ENCODE data around the gene CXCL3.

Gene CXCL3

DNA sequence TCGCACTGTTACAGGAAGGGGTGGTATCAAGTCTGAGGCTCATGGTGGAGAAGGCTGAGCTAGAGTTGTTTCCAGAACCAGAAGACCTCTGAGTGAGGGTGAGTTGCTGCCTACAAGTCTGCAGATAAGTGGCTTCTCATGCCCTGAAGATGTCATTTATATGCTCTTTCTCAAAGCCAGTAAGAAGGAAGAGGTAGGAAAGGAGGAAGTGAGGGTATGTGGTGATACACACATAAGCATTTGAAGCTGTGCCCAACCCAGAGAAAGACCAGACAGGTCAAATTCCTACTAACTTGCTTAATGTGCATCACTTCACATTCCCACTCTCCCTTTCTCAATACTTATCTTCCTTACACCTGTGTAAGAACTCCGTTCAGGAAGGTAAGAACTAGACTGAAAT is 50.4 kb downstream of the CXCL3 start, which contains the start of gene PPBP:
TSS of gene PPBP (minus strand) at position 130 of the 400 bp plus-strand sequence. CDS start at position 43, 87 bp downstream.
- TF ChIP-seq POLR2AphosphoS5 (IDR thresholded peaks at IDR 0.05; ENCODE audit: low read depth, low read length) (no peak), REST (IDR thresholded peaks at IDR 0.05; ENCODE audit: insufficient read depth in 1 of 2, low read depth in 2 of 2, low read length in 2 of 2) (no peak), FOXP2 (optimal IDR thresholded peaks at IDR 0.05; ENCODE audit: borderline replicate concordance, extremely low read depth, extremely low read length, insufficient read depth) (no peak), TAF1 (IDR thresholded peaks at IDR 0.05; ENCODE audit: borderline replicate concordance, insufficient read depth, low read length) (no peak), SIN3A (IDR thresholded peaks at IDR 0.05; ENCODE audit: borderline replicate concordance, insufficient read depth, low read length) (no peak)
